NCI-H2107 (cell line): ENCODE measurements around the gene IGFBPL1.
"Not testable (repeated sequence)": the region's sequence is repeated elsewhere in the genome, so short reads cannot be mapped to it uniquely, and the experiment has no call there.

Experiments
- DNase-seq: peaks from one replicate; lab custom pipeline; 2025; lab: John Stamatoyannopoulos, UW

Gene IGFBPL1

DNA sequence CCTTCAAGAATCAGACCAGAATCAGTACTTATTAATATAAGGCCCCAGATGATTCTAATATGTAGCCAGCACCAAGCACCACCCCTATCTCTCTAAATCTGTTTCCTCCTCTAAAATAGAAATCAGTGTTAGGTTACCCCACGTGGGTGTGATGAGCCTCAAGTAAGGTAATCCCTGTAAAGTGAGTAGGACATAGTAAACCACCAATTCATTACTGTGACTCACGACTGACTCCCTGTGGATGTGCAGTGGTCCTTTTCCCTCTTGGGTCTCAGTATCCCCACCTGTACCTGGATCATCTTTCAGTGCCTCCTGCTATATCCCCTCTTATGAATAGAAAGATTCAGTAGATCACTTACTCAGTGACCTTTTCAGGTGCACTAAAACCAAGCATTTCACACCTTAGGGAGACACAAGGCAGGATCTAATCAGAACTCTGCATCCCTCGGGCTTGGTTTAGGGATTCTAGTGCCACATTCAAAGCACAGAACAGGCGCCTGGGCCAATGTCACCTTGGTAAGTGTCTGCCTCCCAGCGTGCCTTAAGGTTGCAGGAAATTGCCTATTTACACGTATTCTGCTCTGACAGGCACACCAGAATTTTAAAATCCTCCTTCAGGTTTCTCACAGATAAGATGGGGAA is 43.9 kb downstream of the IGFBPL1 start:
- peak; percentile 22 for DNase-seq

DNA sequence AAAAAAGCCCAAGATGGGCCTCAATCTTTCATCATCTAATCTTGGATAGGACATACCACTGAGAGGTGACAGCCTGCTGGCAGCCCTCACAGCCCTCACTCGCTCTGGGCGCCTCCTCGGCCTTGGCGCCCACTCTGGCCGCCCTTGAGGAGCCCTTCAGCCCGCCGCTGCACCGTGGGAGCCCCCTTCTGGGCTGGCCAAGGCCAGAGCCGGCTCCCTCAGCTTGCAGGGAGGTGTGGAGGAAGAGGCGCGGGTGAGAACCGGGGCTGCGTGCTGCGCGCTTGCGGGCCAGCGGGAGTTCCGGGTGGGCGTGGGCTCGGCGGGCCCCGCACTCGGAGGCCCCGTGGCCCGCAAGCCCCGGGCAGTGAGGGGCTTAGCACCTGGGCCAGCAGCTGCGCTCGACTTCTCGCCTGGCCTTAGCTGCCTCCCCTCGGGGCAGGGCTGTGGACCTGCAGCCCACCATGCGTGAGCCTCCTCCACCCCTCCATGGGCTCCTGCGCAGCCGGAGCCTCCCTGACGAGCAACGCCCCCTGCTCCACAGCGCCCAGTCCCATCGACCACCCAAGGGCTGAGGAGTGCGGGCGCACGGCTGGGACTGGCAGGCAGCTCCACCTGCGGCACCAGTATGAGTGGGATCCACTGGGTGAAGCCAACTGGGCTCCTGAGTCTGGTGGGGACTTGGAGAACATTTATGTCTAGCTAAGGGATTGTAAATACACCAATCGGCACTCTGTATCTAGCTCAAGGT is 46.7 kb downstream of the IGFBPL1 start:
- not testable (repeated sequence) for DNase-seq

DNA sequence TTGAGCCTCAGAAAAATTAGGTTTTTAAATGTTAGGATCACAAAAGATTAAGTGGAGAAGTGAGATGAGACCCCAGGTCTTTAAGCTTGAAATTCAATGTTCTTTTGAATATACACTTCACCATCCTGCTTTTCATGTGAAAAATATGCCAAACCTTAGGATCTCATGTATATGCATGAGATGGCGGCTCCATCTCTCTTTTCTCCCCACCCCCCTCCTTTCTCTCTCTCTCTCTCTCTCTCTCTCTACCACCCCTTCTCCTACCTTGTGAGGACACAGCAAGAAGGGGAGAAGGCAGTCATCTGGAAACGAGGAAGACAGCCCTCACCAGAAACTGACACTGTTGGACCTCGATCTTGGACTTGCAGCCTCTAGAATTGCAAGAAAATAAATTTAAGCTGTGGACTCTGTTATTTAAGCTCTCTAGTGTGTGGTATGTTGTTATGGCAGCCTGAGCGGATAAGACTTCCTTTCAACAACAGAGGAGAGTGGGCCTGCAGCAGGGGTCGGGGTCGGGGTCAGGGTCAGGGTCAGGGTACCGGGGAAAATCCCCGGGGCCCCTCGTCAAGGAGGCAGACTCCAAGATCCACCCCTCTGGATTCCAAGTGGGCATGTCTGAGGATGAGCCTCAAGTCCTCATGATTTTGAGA is 48.1 kb downstream of the IGFBPL1 start:
- DNase-seq, result no peak

DNA sequence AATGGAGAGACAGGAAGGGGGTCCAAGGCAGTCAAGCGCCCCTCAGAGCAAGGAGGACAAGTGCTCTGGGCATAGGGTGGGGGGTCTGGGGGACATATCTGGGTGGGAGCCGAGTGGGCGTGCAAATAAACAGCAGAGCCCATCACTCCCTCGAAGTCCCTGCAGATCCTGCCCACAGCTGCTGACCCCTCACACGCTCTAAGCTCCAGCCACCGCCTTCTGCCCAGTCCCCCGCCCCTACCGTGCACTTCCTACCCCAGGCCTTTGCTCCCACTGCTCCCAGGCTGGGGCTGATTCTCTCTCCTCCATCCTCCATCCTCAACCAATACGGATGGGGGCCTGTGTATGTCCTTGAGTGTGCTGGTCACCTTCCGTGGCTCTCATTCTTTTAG is 48.7 kb downstream of the IGFBPL1 start:
- DNase-seq, result no peak

DNA sequence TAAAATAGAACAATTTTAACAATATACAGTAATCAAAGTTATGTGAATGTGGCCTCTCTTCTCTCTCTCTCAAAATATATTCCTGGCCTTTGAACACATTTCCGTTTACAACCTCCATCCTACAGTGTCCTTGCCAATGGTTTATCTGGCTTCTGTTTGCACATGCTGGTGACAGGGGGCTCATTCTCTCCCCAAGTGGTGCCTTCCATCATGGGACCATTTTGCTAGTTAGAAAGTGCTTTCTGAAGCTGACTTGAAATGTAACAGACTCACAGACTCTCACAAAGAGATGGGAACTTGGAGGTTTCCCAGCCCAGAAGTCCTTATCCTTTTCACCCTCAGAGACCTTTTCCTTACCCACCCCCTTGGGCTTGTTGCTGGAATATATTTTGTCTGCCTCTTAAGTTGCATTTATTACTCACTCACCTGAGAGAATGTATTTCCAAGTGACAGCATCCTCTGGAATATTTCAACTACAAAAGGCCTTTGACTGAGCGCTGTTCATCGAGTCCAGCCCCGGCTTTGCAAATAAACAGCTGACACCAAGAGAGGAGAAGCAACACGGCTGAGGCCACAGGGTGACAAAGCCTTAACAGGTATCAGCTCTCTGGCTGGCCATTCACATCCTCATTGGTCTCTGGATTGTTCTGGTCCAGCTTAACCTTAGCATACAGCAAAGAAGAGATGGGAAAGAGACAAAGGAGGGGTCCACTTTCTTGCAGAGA is 49.2 kb downstream of the IGFBPL1 start:
- DNase-seq, result no peak

DNA sequence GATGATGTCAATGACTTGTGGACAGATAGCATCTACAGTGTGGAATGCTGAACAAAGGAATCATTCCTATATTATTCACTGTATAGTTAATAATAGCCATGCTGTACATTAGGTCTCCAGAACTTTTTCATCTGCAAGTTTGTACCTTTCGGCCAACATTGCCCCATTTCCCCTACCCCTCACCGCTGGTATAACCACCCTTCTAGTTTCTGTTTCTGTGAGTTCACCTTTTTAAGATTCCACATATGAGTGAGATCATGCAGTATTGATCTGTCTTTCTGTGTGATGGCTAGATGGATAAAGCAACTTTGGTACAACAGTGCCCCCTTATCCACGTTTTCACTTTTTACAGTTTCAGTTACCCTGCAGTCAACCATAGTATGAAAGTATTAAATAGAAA is 50.6 kb downstream of the IGFBPL1 start:
- DNase-seq, result no peak

DNA sequence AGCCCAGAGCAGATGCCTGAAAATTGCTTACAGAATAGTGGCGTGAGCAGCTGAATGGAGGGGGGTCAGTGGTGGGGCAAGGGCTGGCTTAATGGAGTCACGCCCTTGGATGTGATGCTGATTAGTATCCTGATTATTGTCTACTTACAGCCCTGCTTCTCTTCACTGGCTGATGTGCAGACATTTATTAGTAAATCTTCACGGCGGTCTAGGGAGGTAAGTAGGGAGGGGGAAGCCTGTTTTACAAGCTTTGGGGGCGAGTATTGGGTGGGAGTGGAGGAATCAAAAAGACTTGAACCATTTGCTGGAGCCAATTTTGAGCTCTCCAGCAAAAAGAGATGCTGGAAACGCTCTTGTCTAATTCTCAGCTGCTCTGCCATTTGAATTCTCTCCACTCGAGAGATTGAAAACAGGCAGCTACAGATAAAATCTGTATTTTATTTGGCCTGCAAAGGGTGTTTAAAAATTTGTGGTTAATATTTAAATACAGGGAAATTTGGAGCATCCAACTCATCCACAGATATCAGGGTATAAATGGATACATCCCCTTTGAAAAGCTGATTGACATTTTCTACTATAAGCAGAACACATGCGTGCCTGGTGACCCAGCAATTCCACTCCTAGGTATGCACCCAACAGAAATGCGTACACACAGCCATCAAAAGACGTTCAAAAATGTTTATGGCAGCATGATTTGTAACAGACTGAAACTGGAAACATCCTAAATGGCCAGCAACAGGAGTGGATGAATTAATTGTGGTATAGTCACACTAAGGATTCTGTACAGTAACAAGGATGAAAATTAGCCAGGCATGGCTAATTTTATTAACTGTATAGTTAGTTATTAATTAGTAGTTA is 51.3 kb downstream of the IGFBPL1 start:
- DNase-seq, result no peak

DNA sequence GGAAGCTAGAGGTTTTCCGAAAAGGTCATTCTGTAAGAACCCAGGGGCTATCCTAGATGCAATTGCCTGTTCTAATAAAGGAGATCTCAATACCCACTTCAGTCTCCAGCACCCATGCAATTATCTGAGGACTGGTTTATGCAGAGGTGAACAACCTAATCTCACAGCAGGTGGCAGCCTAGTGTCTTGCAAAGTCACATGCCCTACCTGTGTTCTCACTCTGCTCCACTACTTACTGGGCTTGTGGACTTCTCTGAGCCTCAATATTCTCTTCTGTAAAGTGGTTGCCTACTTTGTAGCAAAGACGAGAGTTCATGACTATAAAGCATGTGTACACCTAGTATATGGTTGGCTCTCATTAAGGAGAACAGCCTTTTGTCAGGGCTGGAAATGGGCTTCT is 52.8 kb downstream of the IGFBPL1 start:
- DNase-seq, result peak; percentile 15

DNA sequence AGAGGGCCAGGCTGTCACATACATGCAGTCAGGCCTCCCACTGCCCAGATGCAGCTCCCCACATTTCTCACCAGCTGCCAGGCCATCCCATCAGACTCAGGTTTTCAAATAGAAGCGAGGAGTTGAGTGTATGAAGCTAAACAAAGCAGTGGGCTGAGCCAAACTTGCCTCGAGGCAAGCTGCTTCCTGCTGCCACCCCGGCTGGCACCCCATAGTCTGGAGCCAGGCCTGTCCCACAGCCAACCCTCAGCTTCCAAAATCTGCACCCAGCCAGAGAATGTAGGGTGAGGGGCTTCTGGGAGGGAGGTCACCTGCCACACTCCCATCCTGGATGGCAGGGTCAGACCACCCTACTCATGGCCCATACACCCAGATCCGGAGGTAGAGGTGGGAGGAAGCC is 54.1 kb downstream of the IGFBPL1 start:
- DNase-seq, result no peak

DNA sequence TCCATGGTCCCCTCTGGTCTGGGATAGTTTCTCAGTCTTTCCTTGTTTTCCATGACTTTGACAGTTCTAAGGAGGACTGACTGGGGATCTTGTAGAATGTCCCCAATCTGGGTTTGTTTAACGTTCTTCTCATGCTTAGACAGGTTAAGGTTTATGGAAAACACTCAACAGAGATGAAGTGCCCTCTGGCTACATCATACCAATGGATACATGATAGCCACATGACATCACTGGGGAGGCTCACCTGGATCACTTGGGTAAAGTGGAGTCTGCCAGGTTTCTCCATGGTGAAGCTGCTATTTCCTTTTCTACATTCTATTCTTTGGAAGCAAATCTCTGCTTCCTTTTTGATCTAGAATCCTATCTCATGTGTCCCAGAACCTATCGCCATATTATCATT is 55.5 kb downstream of the IGFBPL1 start:
- no peak for DNase-seq

DNA sequence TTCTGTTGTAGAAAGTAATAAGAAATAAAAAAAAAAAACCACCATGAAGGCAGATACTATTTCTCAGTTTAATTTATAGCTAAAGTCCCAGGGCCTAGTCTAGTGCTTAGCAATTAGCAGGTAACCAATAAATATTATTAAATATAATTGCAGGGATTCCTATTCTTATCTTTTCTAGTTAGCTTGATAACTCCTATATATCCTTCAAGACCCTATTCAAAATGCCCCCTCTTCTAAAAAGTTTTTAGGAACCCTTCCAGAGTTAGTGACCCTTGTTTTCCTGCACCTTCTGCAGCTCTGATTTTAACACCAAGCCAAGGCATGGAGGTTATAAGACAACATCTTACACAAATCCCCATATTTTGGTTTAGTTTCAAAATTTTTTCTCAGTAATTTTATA is 56.4 kb downstream of the IGFBPL1 start:
- DNase-seq, result no peak

DNA sequence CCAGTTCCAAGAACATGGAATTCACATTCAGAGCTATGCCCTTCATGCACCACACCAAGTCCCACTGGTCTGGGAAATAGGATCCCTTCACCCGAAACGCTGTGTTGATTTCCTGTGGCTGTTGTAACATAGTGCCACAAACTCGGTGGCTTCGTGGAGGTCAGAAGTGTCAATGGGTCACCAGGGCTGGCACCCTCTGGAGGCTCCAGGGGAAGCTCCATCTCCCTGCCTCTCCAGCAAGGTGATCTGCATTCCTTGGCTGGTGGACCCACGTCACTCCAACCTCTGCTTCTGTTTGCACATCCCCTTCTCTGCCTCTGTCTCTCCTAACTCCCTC is 60.7 kb downstream of the IGFBPL1 start:
- DNase-seq, result no peak

DNA sequence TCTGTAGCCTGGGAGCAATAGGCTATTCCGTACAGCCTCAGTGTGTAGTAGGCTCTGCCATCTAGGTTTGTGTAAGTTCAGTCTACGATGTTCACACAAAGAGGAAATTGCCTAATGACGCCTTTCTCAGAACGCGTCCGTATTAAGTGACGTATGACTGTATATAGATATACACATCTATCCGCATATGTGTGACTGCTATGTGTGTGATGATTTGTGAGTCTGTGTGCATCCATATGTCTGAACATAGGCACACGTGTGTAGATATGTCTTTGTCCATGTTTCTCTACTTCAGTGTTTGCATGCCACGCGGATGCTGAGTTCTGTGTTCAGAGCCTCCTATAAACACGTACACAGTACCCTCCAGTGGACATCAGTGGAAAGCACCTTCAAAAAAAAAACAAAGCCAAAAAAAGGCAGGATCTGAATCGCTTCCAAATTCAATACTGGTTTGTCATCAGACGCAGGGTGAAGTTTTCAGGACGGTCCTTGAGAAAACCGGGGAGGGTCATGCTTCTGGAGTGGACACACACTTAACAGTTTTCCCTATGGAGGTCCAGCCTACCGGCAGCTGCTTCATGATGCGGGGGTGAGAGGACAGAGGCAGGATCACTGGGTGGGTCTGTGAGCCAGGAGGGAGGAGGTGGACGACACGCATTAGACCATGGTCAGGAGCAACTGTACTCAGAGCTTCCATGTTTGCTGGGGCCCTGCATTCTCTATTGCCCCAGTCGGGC is 61.2 kb downstream of the IGFBPL1 start:
- peak; percentile 49 for DNase-seq

DNA sequence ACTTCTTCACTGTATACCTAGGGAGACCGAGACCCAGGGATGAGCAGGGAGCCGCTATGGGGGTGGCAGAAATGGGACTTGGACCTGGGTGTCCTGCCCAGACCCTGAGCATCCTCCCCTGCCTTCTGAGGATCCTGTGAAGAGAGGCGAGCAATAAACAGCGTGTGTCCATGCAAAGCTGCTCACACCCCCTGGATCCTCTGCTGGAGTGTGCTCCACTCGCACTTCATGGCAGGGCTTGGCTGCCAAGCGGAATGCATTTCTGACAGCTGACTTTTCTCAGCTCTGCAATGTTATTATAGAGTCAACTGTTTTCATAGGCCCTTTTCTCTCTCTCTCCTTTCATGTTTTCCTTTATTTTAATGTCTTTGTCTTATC is 62.8 kb downstream of the IGFBPL1 start:
- no peak for DNase-seq

DNA sequence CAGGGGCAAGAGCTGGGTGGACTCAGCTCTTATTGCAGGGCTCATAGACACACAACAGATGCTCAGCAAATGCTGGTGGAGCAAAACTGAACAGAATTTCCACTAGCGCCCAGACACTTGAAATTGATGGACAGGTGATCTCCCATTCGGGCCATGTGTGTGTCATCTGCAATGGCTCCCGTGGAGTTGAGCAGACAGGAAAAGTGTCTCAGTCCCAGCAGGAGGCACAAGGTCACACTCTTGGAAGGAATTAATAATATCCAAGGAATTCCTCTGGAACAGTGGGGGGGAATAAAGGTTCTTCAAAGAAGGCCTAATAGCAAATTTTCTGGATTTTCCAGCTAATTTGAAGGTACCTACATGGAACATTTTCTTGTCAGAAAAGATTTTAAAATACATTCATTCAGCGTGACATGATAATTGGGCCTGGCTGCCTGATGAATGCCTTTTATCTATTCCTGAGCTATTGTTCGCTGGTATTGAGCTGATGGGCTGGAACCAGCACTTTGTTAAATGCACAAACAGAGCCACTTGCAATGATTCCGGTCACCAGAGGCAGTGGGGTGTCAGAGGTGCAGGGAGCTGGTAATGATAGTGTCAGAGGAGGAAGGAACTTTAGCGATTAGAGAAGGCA is 63.3 kb downstream of the IGFBPL1 start:
- no peak for DNase-seq

DNA sequence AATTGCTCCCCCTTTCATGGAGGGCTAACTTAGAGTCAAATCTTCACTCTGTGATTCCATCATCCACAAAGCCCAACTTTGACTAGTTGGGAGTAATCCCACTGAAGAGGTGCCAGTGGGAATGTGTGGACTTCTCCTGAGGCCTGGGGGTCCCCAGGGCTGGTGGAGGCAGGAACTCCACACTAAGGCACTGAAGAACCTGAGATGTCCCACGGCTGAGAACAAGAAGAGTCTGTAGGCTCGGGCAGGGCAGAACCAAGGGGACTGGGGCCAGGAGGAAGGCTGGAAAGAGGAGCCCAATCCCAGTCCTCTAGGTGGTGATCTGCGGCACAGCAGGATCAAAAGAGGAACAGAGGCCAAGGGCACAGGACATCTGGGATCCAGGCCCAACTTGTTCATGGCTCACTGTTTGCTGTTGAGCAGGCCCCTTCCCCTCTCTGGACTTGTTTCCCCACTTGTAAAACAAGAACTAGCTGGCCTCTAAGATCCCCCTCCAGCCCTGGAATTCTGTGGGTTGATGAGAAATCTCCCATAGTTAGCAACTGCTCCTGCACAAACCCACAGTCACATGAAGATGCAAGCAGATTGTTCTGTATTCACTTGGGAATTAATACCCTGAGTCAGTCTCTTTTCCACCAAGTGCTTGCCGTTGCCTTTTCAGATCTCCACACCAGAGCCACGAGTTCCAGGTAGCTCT is 64.4 kb downstream of the IGFBPL1 start:
- DNase-seq, result no peak

DNA sequence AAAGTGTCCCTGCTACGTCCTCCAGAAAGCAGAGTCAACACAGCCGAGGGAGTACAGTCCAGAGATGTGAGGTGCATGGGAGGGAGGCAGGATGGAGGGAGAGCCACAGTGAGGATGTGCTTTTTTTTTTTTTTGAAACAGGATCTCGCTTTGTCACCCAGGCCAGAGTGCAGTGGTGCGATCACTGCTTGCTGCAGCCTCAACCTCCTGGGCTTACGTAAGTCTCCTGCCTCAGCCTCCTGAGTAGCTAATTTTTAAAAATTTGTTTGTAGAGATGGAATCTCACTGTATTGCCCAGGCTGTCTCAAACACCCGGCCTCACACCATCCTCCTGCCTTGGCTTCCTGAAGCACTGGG is 65.0 kb downstream of the IGFBPL1 start:
- DNase-seq, result no peak

DNA sequence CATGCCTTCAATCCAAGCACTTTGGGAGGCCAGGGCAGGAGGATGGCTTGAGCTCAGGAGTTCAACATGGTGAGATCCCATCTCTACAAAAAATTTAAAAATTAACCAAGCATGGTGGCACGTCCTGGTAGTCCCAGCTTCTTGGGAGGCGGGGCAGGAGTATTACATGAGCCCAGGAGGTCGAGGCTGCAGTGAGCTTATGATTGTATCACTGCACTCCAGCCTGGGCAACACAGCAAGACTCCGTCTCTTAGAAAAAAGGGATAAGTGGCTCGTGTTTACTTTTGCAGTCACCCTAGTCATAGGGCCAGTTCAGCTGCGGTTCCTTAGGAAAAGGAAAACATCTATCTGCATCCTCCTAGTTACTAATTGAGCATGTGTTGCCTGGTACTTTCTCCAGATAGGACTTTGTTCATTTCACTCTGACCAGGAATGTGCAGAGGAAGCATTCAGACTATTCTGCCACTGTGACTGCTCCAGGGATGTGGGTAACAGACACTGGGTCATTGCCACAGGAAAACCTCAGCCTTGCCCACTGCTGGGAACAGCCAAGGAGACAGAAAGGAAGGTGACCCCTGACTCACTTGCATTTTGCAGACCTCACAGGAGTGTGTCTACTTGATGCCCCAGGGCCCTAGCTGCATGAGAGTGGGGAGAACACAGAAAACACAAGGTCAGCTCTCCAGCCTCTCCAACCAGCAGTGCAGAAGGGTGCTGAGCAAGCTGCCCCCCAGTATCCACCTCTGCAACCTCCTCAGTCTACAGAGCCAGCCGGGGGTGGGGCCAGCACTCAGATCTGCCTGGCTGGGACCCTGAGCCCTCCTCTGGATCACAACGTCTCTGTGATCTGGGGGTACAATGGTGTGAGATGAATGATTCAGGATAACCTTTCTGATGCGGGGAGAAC is 65.6 kb downstream of the IGFBPL1 start:
- no peak for DNase-seq
